PC-9 (cell line): Measurements from ENCODE around the gene MASP2.
"Not testable (repeated sequence)": the region's sequence is repeated elsewhere in the genome, so short reads cannot be mapped to it uniquely, and the experiment has no call there.

ENCODE experiments used
- EZH2 ChIP-seq: fragments of 200-600 bp; sonication (generic); IDR thresholded peaks from 2 replicates; pipeline ENCODE4 v1.8.0; 2017; ENCODE audit warnings: antibody characterized with exemption, low read depth
- TF ChIP-seq, protein P1 (sequence below): fragments of 200-600 bp; sonication (generic); conservative IDR thresholded peaks from 2 replicates; pipeline ENCODE4 v1.6.1; 2017; ENCODE audit warnings: mixed run types, antibody characterized with exemption, mild to moderate bottlenecking, moderate library complexity

DNA sequence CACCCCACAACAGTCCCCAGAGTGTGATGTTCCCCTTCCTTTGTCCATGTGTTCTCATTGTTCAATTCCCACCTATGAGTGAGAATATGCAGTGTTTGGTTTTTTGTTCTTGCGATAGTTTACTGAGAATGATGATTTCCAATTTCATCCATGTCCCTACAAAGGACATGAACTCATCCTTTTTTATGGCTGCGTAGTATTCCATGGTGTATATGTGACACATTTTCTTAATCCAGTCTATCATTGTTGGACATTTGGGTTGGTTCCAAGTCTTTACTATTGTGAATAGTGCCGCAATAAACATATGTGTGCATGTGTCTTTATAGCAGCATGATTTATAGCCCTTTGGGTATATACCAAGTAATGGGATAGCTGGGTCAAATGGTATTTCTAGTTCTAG, 36.7 kb upstream of the MASP2 start:
- TF ChIP-seq, protein P1, sequence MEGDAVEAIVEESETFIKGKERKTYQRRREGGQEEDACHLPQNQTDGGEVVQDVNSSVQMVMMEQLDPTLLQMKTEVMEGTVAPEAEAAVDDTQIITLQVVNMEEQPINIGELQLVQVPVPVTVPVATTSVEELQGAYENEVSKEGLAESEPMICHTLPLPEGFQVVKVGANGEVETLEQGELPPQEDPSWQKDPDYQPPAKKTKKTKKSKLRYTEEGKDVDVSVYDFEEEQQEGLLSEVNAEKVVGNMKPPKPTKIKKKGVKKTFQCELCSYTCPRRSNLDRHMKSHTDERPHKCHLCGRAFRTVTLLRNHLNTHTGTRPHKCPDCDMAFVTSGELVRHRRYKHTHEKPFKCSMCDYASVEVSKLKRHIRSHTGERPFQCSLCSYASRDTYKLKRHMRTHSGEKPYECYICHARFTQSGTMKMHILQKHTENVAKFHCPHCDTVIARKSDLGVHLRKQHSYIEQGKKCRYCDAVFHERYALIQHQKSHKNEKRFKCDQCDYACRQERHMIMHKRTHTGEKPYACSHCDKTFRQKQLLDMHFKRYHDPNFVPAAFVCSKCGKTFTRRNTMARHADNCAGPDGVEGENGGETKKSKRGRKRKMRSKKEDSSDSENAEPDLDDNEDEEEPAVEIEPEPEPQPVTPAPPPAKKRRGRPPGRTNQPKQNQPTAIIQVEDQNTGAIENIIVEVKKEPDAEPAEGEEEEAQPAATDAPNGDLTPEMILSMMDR: not testable (repeated sequence)
- TF ChIP-seq EZH2: not testable (repeated sequence)
